B cell (primary cell): ENCODE results near the gene FBXO15. TPM values are rescaled to one million over a fixed set of nuclear protein-coding genes. Genes with fewer than 3 reads are reported as not detected.

Experiments
- ATAC-seq: fragments of 200-7000 bp; cut with Tn5 transposase; one replicate; pipeline ENCODE4 v1.10.0; 2021; ENCODE audit warnings: low read depth, mild to moderate bottlenecking, moderate number of reproducible peaks, moderate library complexity
- CTCF ChIA-PET: fragments of 350-600 bp; sonication (Branson Sonifier 250); formaldehyde crosslinking; loops from one replicate; lab custom pipeline; 2021; ENCODE audit warnings: antibody characterized with exemption, inconsistent platforms; lab: Charles Lee
- POLR2A ChIA-PET: fragments of 350-600 bp; sonication (Branson Sonifier 250); formaldehyde crosslinking; loops from one replicate; lab custom pipeline; 2021; ENCODE audit warnings: antibody characterized with exemption; lab: Charles Lee
- DNase-seq: peaks from one replicate; pipeline ENCODE4 v3.0.0; 2013
- H2AFZ ChIP-seq: 2 replicates; pipeline ENCODE4 v1.6.1; 2012; ENCODE audit warnings: mild to moderate bottlenecking, low read depth, low read length; ENCODE audit not compliant: insufficient read depth, poor library complexity, severe bottlenecking
- H3K27ac ChIP-seq, 2 donors: 1 replicate in 1 of 2; 2 replicates in 1 of 2; pipeline ENCODE4 v1.5.1; 2012 to 2013; ENCODE audit warnings: low read length in 2 of 2, mild to moderate bottlenecking in 2 of 2, moderate library complexity in 1 of 2
- H3K27me3 ChIP-seq, 4 experiments: fragments of 200-600 bp in 1 of 4; sonication (generic) in 1 of 4; replicated peaks in 1 of 4; 1 replicate in 2 of 4; 2 replicates in 2 of 4; pipeline versions ENCODE4 v1.6.1 to v1.7.0; 2013 to 2016; ENCODE audit warnings: low read length in 3 of 4, mild to moderate bottlenecking in 2 of 4, mixed read lengths in 1 of 4, moderate library complexity in 1 of 4; ENCODE audit not compliant: insufficient read depth in 4 of 4, control insufficient read depth in 3 of 4; ENCODE audit errors: control extremely low read depth in 1 of 4
- H3K36me3 ChIP-seq, 2 experiments: replicated peaks in 1 of 2; 1 replicate in 1 of 2; 2 replicates in 1 of 2; pipeline versions ENCODE4 v1.6.1 to v1.7.1; 2013; ENCODE audit warnings: low read length in 1 of 2; ENCODE audit not compliant: insufficient read depth in 2 of 2, control insufficient read depth in 1 of 2; ENCODE audit errors: control extremely low read depth in 1 of 2, extremely low read depth in 1 of 2
- H3K4me1 ChIP-seq, 2 donors: fragments of 200-600 bp in 1 of 2; sonication (generic) in 1 of 2; 1 replicate in 1 of 2; 2 replicates in 1 of 2; pipeline versions ENCODE4 v1.5.1 to v1.6.1; 2013 to 2017; ENCODE audit warnings: low read length in 2 of 2; ENCODE audit not compliant: control insufficient read depth in 2 of 2, insufficient read depth in 2 of 2
- H3K4me2 ChIP-seq: replicated peaks from 2 replicates; pipeline ENCODE3; 2012; ENCODE audit warnings: mild to moderate bottlenecking, low read depth, low read length; ENCODE audit not compliant: poor library complexity, severe bottlenecking
- H3K4me3 ChIP-seq, 5 experiments: fragments of 200-600 bp in 1 of 5; sonication (generic) in 1 of 5; 1 replicate in 3 of 5; 2 replicates in 2 of 5; pipeline versions ENCODE4 v1.5.1 to v1.7.0; 2011 to 2016; ENCODE audit warnings: low read length in 4 of 5, mild to moderate bottlenecking in 4 of 5, low read depth in 2 of 5, control low read depth in 1 of 5, moderate library complexity in 1 of 5; ENCODE audit not compliant: insufficient read depth in 1 of 5; ENCODE audit errors: control extremely low read depth in 1 of 5, extremely low read depth in 1 of 5
- H3K79me2 ChIP-seq: fragments of 200-600 bp; sonication (generic); one replicate; pipeline ENCODE4 v1.6.0; 2016; ENCODE audit warnings: low read length; ENCODE audit not compliant: control insufficient read depth, insufficient read depth
- H3K9ac ChIP-seq: fragments of 200-600 bp; sonication (generic); 2 replicates; pipeline ENCODE4 v1.6.1; 2017; ENCODE audit warnings: mild to moderate bottlenecking, low read length, moderate library complexity
- H3K9me3 ChIP-seq, 3 donors: one replicate each; pipeline versions ENCODE4 v1.6.1 to v1.7.1; 2013; ENCODE audit warnings: low read length in 2 of 3; ENCODE audit not compliant: control insufficient read depth in 2 of 3, insufficient read depth in 1 of 3; ENCODE audit errors: control extremely low read depth in 1 of 3
- H4K20me1 ChIP-seq: 2 replicates; pipeline ENCODE4 v1.6.0; 2012; ENCODE audit warnings: mild to moderate bottlenecking, low read length; ENCODE audit not compliant: insufficient read depth, control insufficient read depth, poor library complexity, severe bottlenecking
- H3K27ac Mint-ChIP-seq: one replicate; pipeline ENCODE4 v1.8.0; 2021; ENCODE audit warnings: mixed read lengths
- H3K27me3 Mint-ChIP-seq: one replicate; pipeline ENCODE4 v1.8.0; 2021; ENCODE audit warnings: mixed read lengths
- H3K4me1 Mint-ChIP-seq: one replicate; pipeline ENCODE4 v1.8.0; 2021; ENCODE audit warnings: mixed read lengths
- H3K4me3 Mint-ChIP-seq: one replicate; pipeline ENCODE4 v1.8.0; 2021; ENCODE audit warnings: mixed read lengths
- H3K9me3 Mint-ChIP-seq: one replicate; pipeline ENCODE4 v1.8.0; 2022; ENCODE audit warnings: mixed read lengths; ENCODE audit not compliant: insufficient read depth
- EZH2 ChIP-seq: IDR thresholded peaks from 2 replicates; pipeline ENCODE4 v1.6.1; 2012; ENCODE audit warnings: borderline replicate concordance, low read depth, mild to moderate bottlenecking, moderate library complexity, low read length; ENCODE audit not compliant: insufficient read depth, poor library complexity, severe bottlenecking
- WGBS: methylation state at CpG from one replicate; pipeline ENCODE4 v1.1.5; 2013; ENCODE audit warnings: missing lambda C conversion rate; ENCODE audit not compliant: insufficient coverage; 5-methylcytosine and 5-hydroxymethylcytosine counted together
- intact Hi-C: fragments of 100-400 bp; cut with micrococcal nuclease; formaldehyde crosslinking; loops from one replicate; pipeline ENCODE4 v1.10.0; 2022
- polyA plus RNA-seq: library from polyadenylated mRNA; depleted of rRNA; stranded (reverse); fragments of >200 nt; gene quantifications from 2 replicates; pipeline ENCODE4 v1.2.3, GENCODE V29; 2012
- total RNA-seq, 2 donors: library from RNA; stranded (reverse); fragments of 120-200 nt in 1 of 2; gene quantifications; 1 replicate in 1 of 2; 2 replicates in 1 of 2; pipeline versions ENCODE4 v1.2.3 to v1.2.4, GENCODE V29; 2013 to 2022
- TF ChIP-seq, protein P1 (sequence below): fragments of 200-600 bp; IDR thresholded peaks from one replicate; pipeline ENCODE4 v1.8.0; 2022; ENCODE audit warnings: antibody characterized with exemption, mild to moderate bottlenecking

FBXO15 gene
- total and polyA plus RNA-seq, 2 donors (not counting 1 experiment from before 2014, with no cell fraction given) = 1.6 to 4.1 TPM

DNA sequence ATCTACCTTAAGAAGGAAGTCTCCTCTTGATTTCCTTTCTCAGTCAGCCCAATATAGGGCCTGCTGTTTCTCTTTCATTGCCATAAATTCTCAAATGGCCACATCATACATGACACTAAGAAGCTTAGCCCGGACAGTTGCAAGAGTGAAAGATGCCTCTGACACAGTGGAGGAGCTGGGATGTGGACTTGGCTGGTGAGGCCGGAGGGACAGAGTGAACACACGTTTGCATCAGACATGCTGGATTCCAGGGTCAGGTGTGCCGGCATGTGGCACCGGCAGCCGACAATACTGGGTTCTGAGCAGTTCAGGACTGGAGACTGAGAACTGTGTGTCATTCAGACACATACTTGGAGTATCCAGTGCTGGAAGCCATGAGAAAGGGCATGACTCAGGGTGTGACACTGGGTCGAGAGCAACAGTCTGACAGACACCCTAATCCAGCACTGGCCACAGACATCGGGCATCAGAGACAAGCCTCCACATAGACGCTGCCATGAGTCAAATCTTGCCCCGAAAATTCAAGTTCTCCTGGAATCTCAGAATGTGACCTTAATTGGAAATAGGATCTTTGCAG is 32.1 kb upstream of the FBXO15 start:
- Histone ChIP-seq H4K20me1 (no peaks in the 10 kb centered on the region), H3K4me1 (no peaks in the 10 kb centered on the region), H3K27ac (no peak overlapping the region), H3K9ac (no peak overlapping the region), H3K4me3 (no peak overlapping the region), H3K27me3 (peaks cover 0 to 8% (median 1%) of the 10 kb centered on the region in 4 experiments), H2AFZ (no peak overlapping the region), H3K79me2 (no peaks in the 10 kb centered on the region), H3K4me2 (no peak overlapping the region), H3K36me3 (no peaks in the 10 kb centered on the region), H3K9me3 (no peaks in the 10 kb centered on the region)
- H3K4me1 Mint-ChIP-seq = no peaks in the 10 kb centered on the region
- ChIA-PET POLR2A (no interaction called here), CTCF (no interaction called here)
- H3K9me3 Mint-ChIP-seq = no peaks in the 10 kb centered on the region
- no peak for DNase-seq
- H3K27me3 Mint-ChIP-seq = peaks cover 29% of the 10 kb centered on the region
- H3K4me3 Mint-ChIP-seq = no peak overlapping the region
- 93% methylated on average over 7 of the region's 10 CpGs for WGBS
- TF ChIP-seq, protein P1, sequence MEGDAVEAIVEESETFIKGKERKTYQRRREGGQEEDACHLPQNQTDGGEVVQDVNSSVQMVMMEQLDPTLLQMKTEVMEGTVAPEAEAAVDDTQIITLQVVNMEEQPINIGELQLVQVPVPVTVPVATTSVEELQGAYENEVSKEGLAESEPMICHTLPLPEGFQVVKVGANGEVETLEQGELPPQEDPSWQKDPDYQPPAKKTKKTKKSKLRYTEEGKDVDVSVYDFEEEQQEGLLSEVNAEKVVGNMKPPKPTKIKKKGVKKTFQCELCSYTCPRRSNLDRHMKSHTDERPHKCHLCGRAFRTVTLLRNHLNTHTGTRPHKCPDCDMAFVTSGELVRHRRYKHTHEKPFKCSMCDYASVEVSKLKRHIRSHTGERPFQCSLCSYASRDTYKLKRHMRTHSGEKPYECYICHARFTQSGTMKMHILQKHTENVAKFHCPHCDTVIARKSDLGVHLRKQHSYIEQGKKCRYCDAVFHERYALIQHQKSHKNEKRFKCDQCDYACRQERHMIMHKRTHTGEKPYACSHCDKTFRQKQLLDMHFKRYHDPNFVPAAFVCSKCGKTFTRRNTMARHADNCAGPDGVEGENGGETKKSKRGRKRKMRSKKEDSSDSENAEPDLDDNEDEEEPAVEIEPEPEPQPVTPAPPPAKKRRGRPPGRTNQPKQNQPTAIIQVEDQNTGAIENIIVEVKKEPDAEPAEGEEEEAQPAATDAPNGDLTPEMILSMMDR = no peak
- no peak for TF ChIP-seq EZH2
- H3K27ac Mint-ChIP-seq = no peak overlapping the region
- intact Hi-C loops = no loop called here
- ATAC-seq = no peak

DNA sequence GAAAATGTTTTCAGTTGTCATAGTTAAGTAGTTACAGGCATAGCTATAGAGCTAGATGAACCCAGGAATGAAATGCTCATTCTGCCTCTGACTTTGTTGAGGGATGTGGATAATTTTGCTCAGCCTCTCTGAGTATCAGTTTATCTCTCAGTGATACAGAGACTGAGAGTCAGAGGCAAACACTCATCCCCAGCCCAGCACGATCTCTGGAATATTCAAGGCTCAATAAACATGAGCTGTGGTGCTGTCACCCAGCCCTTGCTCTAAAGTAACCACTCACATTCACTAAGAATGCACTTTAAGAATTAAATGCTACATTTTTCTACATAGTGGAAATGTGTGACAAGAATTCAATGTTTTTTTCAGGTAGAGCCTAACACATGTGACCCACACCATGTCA is 31.2 kb upstream of the FBXO15 start:
- no peak overlapping the region for H3K27ac Mint-ChIP-seq
- no peak overlapping the region for H3K4me3 Mint-ChIP-seq
- no peak overlapping the region for H3K27ac ChIP-seq
- ATAC-seq (no peak), DNase-seq (no peak)
- H2AFZ ChIP-seq = no peak overlapping the region
- H3K4me1 Mint-ChIP-seq = no peaks in the 10 kb centered on the region
- H4K20me1 ChIP-seq = no peaks in the 10 kb centered on the region
- H3K36me3 ChIP-seq = no peaks in the 10 kb centered on the region
- no peaks in the 10 kb centered on the region for H3K9me3 Mint-ChIP-seq
- H3K4me3 ChIP-seq = no peak overlapping the region
- TF ChIP-seq EZH2 = no peak
- TF ChIP-seq, protein P1 = no peak
- H3K79me2 ChIP-seq = no peaks in the 10 kb centered on the region
- intact Hi-C loops = no loop called here
- H3K4me2 ChIP-seq = no peak overlapping the region
- peaks cover 23% of the 10 kb centered on the region for H3K27me3 Mint-ChIP-seq
- POLR2A ChIA-PET = no interaction called here
- WGBS = no CpG with 5 or more reads among the region's 1 CpG
- no peaks in the 10 kb centered on the region for H3K9me3 ChIP-seq
- H3K9ac ChIP-seq = no peak overlapping the region
- no peaks in the 10 kb centered on the region for H3K4me1 ChIP-seq
- CTCF ChIA-PET = no interaction called here
- peaks cover 0 to 5% (median 1%) of the 10 kb centered on the region in 4 experiments for H3K27me3 ChIP-seq
